Measurements from ENCODE around the gene SAMD4B.

- TF ChIP-seq EZH2 (IDR thresholded peaks at IDR 0.05; ENCODE audit: low read depth) (no peak), CTCF (conservative IDR thresholded peaks at IDR 0.05) (no peak)
Observed at GRCh38 chr19:39428283-39429112, 86.3 kb downstream of the SAMD4B start.
